Testis (tissue), 3 donors: ENCODE data around the gene PRSS57. TPM values are rescaled to one million over a fixed set of nuclear protein-coding genes. Genes with fewer than 3 reads are reported as not detected.
A peak's percentile ranks its signal among the peaks of the same experiment; 100 is the strongest.
"Not testable (repeated sequence)": the region's sequence is repeated elsewhere in the genome, so short reads cannot be mapped to it uniquely, and the experiment has no call there.

Experiments
- DNase-seq: peaks from one replicate; pipeline ENCODE4 v3.0.0-alpha.2; 2019
- H3K27ac ChIP-seq, 2 donors: fragments of 200-600 bp; sonication (generic); one replicate each; pipeline ENCODE4 v1.5.1; 2019
- H3K27me3 ChIP-seq: fragments of 200-600 bp; sonication (generic); one replicate; pipeline ENCODE4 v1.5.1; 2019
- H3K36me3 ChIP-seq: fragments of 200-600 bp; sonication (generic); one replicate; pipeline ENCODE4 v1.5.1; 2017; ENCODE audit warnings: low read depth; ENCODE audit errors: missing control alignments
- H3K4me1 ChIP-seq: fragments of 200-600 bp; sonication (generic); one replicate; pipeline ENCODE4 v1.5.1; 2019
- H3K4me3 ChIP-seq, 2 donors: fragments of 200-600 bp; sonication (generic); one replicate each; pipeline ENCODE4 v1.5.1; 2017 to 2019
- H3K9me3 ChIP-seq: fragments of 200-600 bp; sonication (generic); one replicate; pipeline ENCODE4 v1.5.1; 2017
- CTCF ChIP-seq, 3 experiments: fragments of 450-650 bp in 2 of 3; fragments of 200-600 bp in 1 of 3; sonication (generic) in 1 of 3; IDR thresholded peaks; one replicate each; pipeline ENCODE4 v1.5.1; 2016 to 2019; ENCODE audit warnings: antibody characterized with exemption in 3 of 3, mild to moderate bottlenecking in 2 of 3, moderate library complexity in 1 of 3
- POLR2A ChIP-seq: fragments of 450-650 bp; IDR thresholded peaks from one replicate; pipeline ENCODE4 v1.6.1; 2017; ENCODE audit warnings: antibody characterized with exemption, mild to moderate bottlenecking, moderate library complexity
- WGBS, 2 donors: methylation state at CpG; one replicate each; pipeline ENCODE4 v1.1.5; 2018; 5-methylcytosine and 5-hydroxymethylcytosine counted together
- intact Hi-C: fragments of 100-400 bp; cut with DNase I; formaldehyde crosslinking; loops from one replicate; pipeline ENCODE4 v1.15.1; 2023; ENCODE audit warnings: low total_unique reads
- polyA plus RNA-seq: library from polyadenylated mRNA; stranded (reverse); fragments of 350-450 nt; fragmentation: Illumina TruSeq; extraction: RNeasy Lipid Tissue Mini Kit (QIAGEN cat#74804); gene quantifications from one replicate; pipeline ENCODE4 v1.2.3, GENCODE V29; 2014; ENCODE audit warnings: low read depth, low replicate concordance; ENCODE audit not compliant: insufficient read depth
- total RNA-seq, 2 donors: library from RNA; depleted of rRNA; stranded (reverse); fragments of >200 nt; gene quantifications; one replicate each; pipeline ENCODE4 v1.2.3, GENCODE V29; 2016

The PRSS57 gene
- total and polyA plus RNA-seq, 3 donors from 2014 or later: not detected

- TF ChIP-seq CTCF (IDR thresholded peaks at IDR 0.05) (no peak), POLR2A (no peak)
- WGBS, 2 donors: 27 to 45% methylated on average over 31 to 38 of the region's 38 CpGs
- peak overlapping the region; percentile 44 to 86 for H3K27ac ChIP-seq
- H3K9me3 ChIP-seq: no peaks in the 10 kb centered on the region
- no peak overlapping the region for H3K4me3 ChIP-seq
- peaks cover 43% of the 10 kb centered on the region for H3K4me1 ChIP-seq
- H3K36me3 ChIP-seq: no peaks in the 10 kb centered on the region
- intact Hi-C loops: no loop called here
- peak; percentile 62 for DNase-seq
- no peaks in the 10 kb centered on the region for H3K27me3 ChIP-seq
These were observed 20.7 kb downstream of the PRSS57 start for GRCh38 chr19:674282-675151.

DNA sequence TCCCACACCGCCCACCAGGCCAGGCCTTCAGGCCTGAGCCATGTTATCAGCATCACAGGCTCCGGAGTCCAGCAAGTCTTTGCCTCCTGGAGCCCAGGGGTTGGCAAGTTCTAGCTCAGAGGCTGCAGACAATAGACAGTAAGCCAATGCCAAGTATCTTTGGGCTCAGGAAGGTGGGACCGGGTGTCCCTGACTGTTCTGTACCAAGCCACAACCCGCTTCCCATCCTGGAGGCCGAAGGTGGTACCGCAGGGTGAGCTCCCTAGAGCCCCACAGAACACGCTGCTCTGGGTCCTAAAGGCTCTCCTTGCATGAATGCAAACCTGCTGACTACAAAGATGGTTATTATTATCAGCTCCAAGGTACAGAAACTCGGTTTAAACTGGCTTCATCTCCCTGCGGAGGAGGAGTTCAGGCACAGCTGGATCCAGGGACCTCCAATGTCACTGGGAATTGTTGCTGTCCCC lies 24.6 kb downstream of the PRSS57 start:
- Histone ChIP-seq H3K36me3 (no peaks in the 10 kb centered on the region), H3K27me3 (no peaks in the 10 kb centered on the region), H3K4me3 (no peak overlapping the region), H3K4me1 (peaks cover 21% of the 10 kb centered on the region), H3K27ac (no peak overlapping the region), H3K9me3 (no peaks in the 10 kb centered on the region)
- TF ChIP-seq CTCF (IDR thresholded peaks at IDR 0.05) (no peak), POLR2A (no peak)
- intact Hi-C loops: no loop called here
- WGBS, 2 donors: 67 to 89% methylated on average over 5 to 9 of the region's 9 CpGs
- DNase-seq: no peak

GRCh38 chr19:668675-669434 lies 26.4 kb downstream of the PRSS57 start:
- intact Hi-C loops: loop anchor here (5.0 kb wide), 1 partner anchor 63 kb away; no protein-coding TSS in a partner anchor
- not testable (repeated sequence) for DNase-seq, H3K9me3 ChIP-seq, H3K4me1 ChIP-seq, H3K36me3 ChIP-seq, H3K27me3 ChIP-seq, H3K27ac ChIP-seq, H3K4me3 ChIP-seq
- WGBS, 2 donors: 67 to 75% methylated on average over 12 of the region's 12 CpGs

- peaks cover 13% of the 10 kb centered on the region for H3K4me1 ChIP-seq
- H3K36me3 ChIP-seq, H3K27me3 ChIP-seq, H3K9me3 ChIP-seq, DNase-seq, H3K4me3 ChIP-seq, H3K27ac ChIP-seq: not testable (repeated sequence)
- intact Hi-C loops: loop anchor here (5.0 kb wide), 1 partner anchor 65 kb away; no protein-coding TSS in a partner anchor
- 88 to 90% methylated on average over 16 to 35 of the region's 38 CpGs for WGBS, 2 donors
These were observed 28.2 kb downstream of the PRSS57 start for GRCh38 chr19:666985-667573.

- WGBS, 2 donors: 28 to 36% methylated on average over 24 of the region's 24 CpGs
- H3K9me3 ChIP-seq: no peaks in the 10 kb centered on the region
- intact Hi-C loops: loop anchor here (5.0 kb wide), 1 partner anchor 67 kb away; no protein-coding TSS in a partner anchor
- H3K36me3 ChIP-seq: no peaks in the 10 kb centered on the region
- H3K27ac ChIP-seq: no peak overlapping the region
- TF ChIP-seq POLR2A (no peak), CTCF (IDR thresholded peaks at IDR 0.05) (peak; percentile 82 to 96 (median 90))
- DNase-seq: peak; percentile 83
- H3K4me1 ChIP-seq: peaks cover 34% of the 10 kb centered on the region
- H3K27me3 ChIP-seq: no peaks in the 10 kb centered on the region
- H3K4me3 ChIP-seq: no peak overlapping the region
These were observed 30.3 kb downstream of the PRSS57 start for GRCh38 chr19:664913-665443.
